GM19099 (cell line): Measurements from ENCODE around the gene DHCR24.

Source experiments
- POLR2A ChIP-seq: IDR thresholded peaks from 3 replicates; pipeline ENCODE4 v1.6.1; 2011; ENCODE audit warnings: low read depth; ENCODE audit not compliant: insufficient read length; ENCODE audit errors: extremely low read depth

The DHCR24 gene

GRCh38 chr1:54894271-54894670 is 7.3 kb upstream of the DHCR24 start:
- no peak for TF ChIP-seq POLR2A

- no peak for TF ChIP-seq POLR2A
Observed at GRCh38 chr1:54892586-54892985, 5.6 kb upstream of the DHCR24 start.

DNA sequence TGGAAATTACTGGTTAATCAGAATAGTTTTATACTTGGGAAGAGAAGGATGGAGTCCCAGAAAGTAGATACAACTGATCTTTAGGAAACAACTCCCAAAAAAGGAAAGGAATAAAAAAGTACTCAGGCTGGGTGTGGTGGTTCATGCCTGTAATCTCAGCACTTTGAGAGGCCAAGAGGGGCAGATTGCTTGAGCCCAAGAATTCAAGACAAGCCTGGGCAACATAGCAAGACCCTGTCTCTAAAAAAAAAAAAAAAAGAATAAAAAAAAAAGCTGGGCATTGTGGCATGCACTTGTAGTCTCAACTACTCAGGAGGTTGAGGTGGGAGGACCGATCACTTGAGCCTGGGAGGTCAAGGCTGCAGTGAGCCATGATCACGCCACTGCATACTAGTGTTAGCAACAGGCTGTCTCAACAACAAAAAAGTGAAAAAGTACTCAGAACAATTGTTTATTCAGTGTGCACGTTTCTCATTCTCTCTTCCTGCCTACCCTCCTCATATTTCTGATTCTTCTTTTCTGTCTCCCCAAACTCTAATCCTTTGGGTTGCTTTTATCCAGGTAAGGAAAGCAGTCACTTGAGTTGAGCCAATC is 2.2 kb upstream of the DHCR24 start:
- TF ChIP-seq POLR2A, result no peak

DNA sequence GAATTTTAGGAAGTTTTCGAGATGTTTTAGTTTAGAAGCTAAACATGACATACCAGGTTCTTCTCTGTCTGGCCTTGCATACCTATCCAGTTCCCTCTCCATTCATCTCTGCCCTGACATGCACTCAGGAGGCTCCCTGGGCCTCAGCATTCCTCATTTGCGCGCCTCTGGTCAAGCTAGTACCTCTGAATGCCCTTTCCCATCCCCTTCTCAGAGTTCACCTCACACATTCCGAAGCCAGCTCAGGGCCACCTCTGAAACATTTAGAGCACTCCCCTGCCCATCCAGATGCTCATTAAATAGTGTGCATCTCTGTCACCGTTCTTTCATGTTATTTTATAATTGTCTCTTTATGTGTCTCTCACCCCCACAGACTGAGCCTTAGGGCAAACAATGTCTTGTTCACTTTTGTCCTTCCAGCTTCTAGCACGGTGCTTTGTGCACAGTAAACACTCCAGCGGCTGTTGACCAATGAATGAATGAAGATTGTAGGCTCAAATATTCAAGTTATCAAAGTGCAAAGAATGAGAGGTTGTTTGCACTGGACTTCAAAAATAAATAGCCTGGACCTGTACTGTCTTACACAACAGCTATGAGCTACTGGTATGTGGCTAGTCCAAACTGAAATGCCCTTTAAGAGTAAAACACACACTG is 1.2 kb upstream of the DHCR24 start:
- no peak for TF ChIP-seq POLR2A

DNA sequence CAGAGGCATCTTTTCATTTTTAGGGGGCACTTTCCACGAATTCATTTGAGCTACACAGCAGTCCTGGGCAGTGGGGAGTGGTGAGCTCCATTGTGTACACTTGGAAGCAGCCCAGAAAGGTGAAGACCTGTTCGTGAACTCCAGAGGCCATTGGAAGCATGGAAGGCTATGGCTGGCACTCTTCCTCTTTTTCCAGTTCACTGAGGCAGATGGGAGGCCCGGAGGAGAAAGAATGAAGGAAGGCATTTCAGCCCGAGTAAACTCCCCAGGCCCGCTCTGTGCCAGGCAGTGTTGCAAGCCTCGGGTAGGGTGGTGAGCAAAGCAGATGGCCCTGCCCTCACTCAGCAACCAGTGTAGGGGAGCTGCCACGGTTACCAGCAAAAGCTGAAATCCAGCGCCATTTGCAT is 673 bp upstream of the DHCR24 start:
- no peak for TF ChIP-seq POLR2A

GRCh38 chr1:54885807-54886723 is 930 bp downstream of the DHCR24 start:
- TF ChIP-seq POLR2A, result no peak

GRCh38 chr1:54885237-54885679 is 1.7 kb downstream of the DHCR24 start:
- TF ChIP-seq POLR2A, result no peak

DNA sequence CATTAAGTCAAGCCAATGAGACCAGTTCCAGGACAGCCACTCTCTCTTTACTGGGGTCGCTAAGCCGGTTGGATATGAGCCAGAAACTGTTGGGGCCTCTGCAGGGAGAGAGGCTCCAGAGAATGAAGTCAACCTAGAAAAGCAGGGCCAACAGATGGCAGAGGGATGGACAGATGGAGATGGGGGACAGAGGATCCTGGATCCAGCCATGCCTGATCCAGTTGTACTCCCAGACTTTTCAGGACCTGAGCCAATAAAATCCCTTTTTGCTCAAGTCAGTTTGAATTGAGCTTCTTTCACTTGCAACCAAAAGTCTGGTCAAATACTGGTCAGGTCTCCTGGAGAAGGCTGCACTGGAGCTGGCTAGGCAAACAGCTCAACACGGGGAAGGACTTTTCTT is 2.2 kb downstream of the DHCR24 start:
- TF ChIP-seq POLR2A, result no peak

- TF ChIP-seq POLR2A, result no peak
Observed at GRCh38 chr1:54884135-54884586, 2.8 kb downstream of the DHCR24 start.

- TF ChIP-seq POLR2A, result no peak
Observed at GRCh38 chr1:54883349-54884102, 3.5 kb downstream of the DHCR24 start.

DNA sequence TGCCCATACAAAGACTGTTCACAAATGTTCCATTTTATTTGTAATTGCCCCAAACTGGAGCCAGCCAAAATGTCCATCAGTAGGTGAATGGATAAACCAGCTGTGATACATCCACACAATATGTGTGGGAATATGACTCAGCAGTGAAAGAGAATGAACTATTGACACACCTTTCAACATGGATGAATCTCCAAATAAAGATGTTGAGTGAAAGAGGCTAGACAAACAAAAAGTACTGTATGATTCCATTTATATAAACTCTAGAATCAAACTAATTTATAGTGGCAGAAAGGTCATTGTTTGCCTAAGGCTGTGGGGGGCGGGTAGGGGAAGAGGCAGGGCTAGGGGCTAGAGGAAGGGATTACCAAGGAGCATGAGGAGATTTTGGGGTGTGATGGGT is 4.5 kb downstream of the DHCR24 start:
- no peak for TF ChIP-seq POLR2A

DNA sequence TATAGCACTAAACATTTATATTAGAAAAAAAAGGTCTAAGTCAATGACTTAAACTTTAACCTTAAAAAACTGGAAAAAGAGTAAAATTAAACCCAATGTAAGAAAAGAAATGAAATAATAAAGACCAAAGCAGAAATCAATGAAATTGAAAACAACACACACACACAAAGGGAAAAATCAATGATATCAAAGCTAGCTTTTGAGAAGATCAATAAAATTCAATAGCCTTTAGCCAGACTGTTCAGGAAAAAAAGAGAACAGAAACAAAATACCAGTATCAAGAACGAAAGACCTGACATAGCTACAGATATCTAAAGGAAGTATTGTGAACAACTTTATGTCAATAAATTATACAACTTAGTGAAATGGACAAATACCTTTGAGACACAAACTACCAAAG is 7.1 kb downstream of the DHCR24 start:
- no peak for TF ChIP-seq POLR2A

- TF ChIP-seq POLR2A, result no peak
Observed at GRCh38 chr1:54876814-54877213, 10.2 kb downstream of the DHCR24 start.

- no peak for TF ChIP-seq POLR2A
Observed at GRCh38 chr1:54875000-54875399, 12.0 kb downstream of the DHCR24 start.
